GM12878 (cell line): ENCODE data around the gene DST. TPM values are rescaled to one million over a fixed set of nuclear protein-coding genes. Genes with fewer than 3 reads are reported as not detected.

ENCODE experiments used
- ATAC-seq: fragments of 200-7000 bp; cut with Tn5 transposase; 3 replicates; pipeline ENCODE4 v1.9.1; 2020; ENCODE audit warnings: mild to moderate bottlenecking, moderate library complexity
- BruUV-seq: library from RNA; stranded (reverse); fragments of 400-500 nt; replicated peaks from 2 replicates; lab custom pipeline; 2021; lab: Mats Ljungman, UMichigan
- CTCF ChIA-PET: fragments of 300-600 bp; sonication (Branson Sonifier 250); formaldehyde crosslinking; extraction: SDS; loops from one replicate; lab custom pipeline; 2021; ENCODE audit warnings: inconsistent platforms; lab: Yijun Ruan, JAX
- POLR2A ChIA-PET: fragments of 350-600 bp; formaldehyde crosslinking; extraction: SDS; loops from one replicate; lab custom pipeline; 2021; ENCODE audit warnings: inconsistent platforms; lab: Charles Lee
- RAD21 ChIA-PET: fragments of 300-600 bp; sonication (Branson Sonifier 250); formaldehyde crosslinking; loops from one replicate; lab custom pipeline; 2023; ENCODE audit warnings: antibody characterized with exemption; ENCODE audit not compliant: unreplicated experiment; lab: Charles Lee
- SMC1A ChIA-PET: fragments of 300-600 bp; sonication (Branson Sonifier 250); formaldehyde crosslinking; loops from one replicate; lab custom pipeline; 2023; ENCODE audit not compliant: unreplicated experiment, uncharacterized antibody; lab: Charles Lee
- DNase-seq: peaks from one replicate; pipeline ENCODE4 v3.0.0-alpha.2; 2011; ENCODE audit warnings: low read depth, low spot score
- FAIRE-seq: peaks from 3 replicates; lab custom pipeline; 2011; peaks lifted over from hg19 to GRCh38; lab: Jason Lieb, UNC
- H2AFZ ChIP-seq: 2 replicates; pipeline ENCODE4 v1.6.0; 2011; ENCODE audit warnings: low read depth, low read length, control low read depth; ENCODE audit not compliant: control insufficient read depth
- H3K27ac ChIP-seq: 2 replicates; pipeline ENCODE4 v1.5.1; 2011; ENCODE audit warnings: control low read depth; ENCODE audit not compliant: control insufficient read depth, insufficient read depth
- H3K27me3 ChIP-seq, 2 experiments: replicated peaks in 1 of 2; 2 replicates each; pipeline versions ENCODE4 v1.6.0 to v1.6.1; 2011; ENCODE audit warnings: low read length in 1 of 2; ENCODE audit not compliant: control insufficient read depth in 2 of 2, insufficient read depth in 2 of 2
- H3K36me3 ChIP-seq, 2 experiments: 2 replicates each; pipeline ENCODE4 v1.5.1; 2011; ENCODE audit warnings: low read length in 1 of 2; ENCODE audit not compliant: control insufficient read depth in 2 of 2, insufficient read depth in 2 of 2
- H3K4me1 ChIP-seq: 2 replicates; pipeline ENCODE4 v1.6.1; 2011; ENCODE audit warnings: mild to moderate bottlenecking, low read length, moderate library complexity, mixed read lengths; ENCODE audit not compliant: control insufficient read depth, insufficient read depth
- H3K4me2 ChIP-seq: 2 replicates; pipeline ENCODE4 v1.6.0; 2011; ENCODE audit warnings: control low read depth; ENCODE audit not compliant: control insufficient read depth, insufficient read depth
- H3K4me3 ChIP-seq: fragments of 200-600 bp; sonication (generic); 2 replicates; pipeline ENCODE4 v1.5.1; 2016
- H3K79me2 ChIP-seq: 2 replicates; pipeline ENCODE4 v1.6.0; 2011; ENCODE audit warnings: low read length; ENCODE audit not compliant: control insufficient read depth, insufficient read depth
- H3K9ac ChIP-seq: 2 replicates; pipeline ENCODE4 v1.8.0; 2011; ENCODE audit warnings: low read length, control low read depth, mixed read lengths; ENCODE audit not compliant: control insufficient read depth, insufficient read depth
- H3K9me3 ChIP-seq: replicated peaks from 3 replicates; pipeline ENCODE4 v1.5.1; 2011; ENCODE audit warnings: mild to moderate bottlenecking, low read length; ENCODE audit not compliant: control insufficient read depth, insufficient read depth
- H4K20me1 ChIP-seq: 2 replicates; pipeline ENCODE4 v1.6.0; 2011; ENCODE audit not compliant: control insufficient read depth, insufficient read depth
- DPF2 ChIP-seq: fragments of 450-650 bp; IDR thresholded peaks from 2 replicates; pipeline ENCODE4 v1.6.1; 2017; ENCODE audit warnings: mild to moderate bottlenecking
- FOS ChIP-seq: IDR thresholded peaks from 3 replicates; pipeline ENCODE4 v1.6.1; 2011; ENCODE audit warnings: borderline replicate concordance; ENCODE audit not compliant: insufficient read length; ENCODE audit errors: extremely low read depth
- GATAD2B ChIP-seq: fragments of 450-650 bp; conservative IDR thresholded peaks from 2 replicates; pipeline ENCODE4 v1.6.1; 2017; ENCODE audit warnings: low read depth, mild to moderate bottlenecking, moderate library complexity
- MYB ChIP-seq: fragments of 150-350 bp; IDR thresholded peaks from 2 replicates; pipeline ENCODE4 v1.6.1; 2014; ENCODE audit warnings: mild to moderate bottlenecking, low read depth, low read length, borderline replicate concordance
- NFIC ChIP-seq: IDR thresholded peaks from 2 replicates; pipeline ENCODE4 v1.6.1; 2012; ENCODE audit warnings: low read depth, mild to moderate bottlenecking, inconsistent platforms, low read length, moderate library complexity
- RELB ChIP-seq: fragments of 450-650 bp; IDR thresholded peaks from 2 replicates; pipeline ENCODE4 v1.6.1; 2017; ENCODE audit warnings: low read depth, mild to moderate bottlenecking, moderate library complexity
- SREBF2 ChIP-seq: IDR thresholded peaks from 2 replicates; pipeline ENCODE4 v1.6.1; 2012; ENCODE audit warnings: mild to moderate bottlenecking, low read length
- STAT1 ChIP-seq: fragments of 450-650 bp; conservative IDR thresholded peaks from 2 replicates; pipeline ENCODE4 v1.6.1; 2014; ENCODE audit warnings: antibody characterized with exemption, mild to moderate bottlenecking
- WGBS: methylation state at CpG from one replicate; pipeline ENCODE4 v1.1.6; 2016; ENCODE audit warnings: low lambda C conversion rate; ENCODE audit not compliant: insufficient replicate concordance, insufficient coverage; ENCODE audit errors: missing lambda C conversion rate; 5-methylcytosine and 5-hydroxymethylcytosine counted together
- in situ Hi-C: fragments of 300-500 bp; cut with MboI; formaldehyde crosslinking; loops from 9 replicates; pipeline ENCODE4 v1.14.3; 2018; ENCODE audit warnings: mixed read lengths
- intact Hi-C: fragments of 100-400 bp; cut with micrococcal nuclease; formaldehyde crosslinking; loops from one replicate; pipeline ENCODE4 v1.14.2; 2022; ENCODE audit not compliant: unreplicated experiment
- polyA plus RNA-seq, 11 experiments: library from polyadenylated mRNA; depleted of rRNA in 4 of 11; unstranded in 6 of 11; stranded (reverse) in 5 of 11; fragments of >200 nt; fragmentation: Nextera tagmentation in 4 of 11; fragmentation: Illumina TruSeq in 1 of 11; extraction: Ambion mirVana in 4 of 11; extraction: Trizol in 1 of 11; gene quantifications; 1 replicate in 1 of 11; 2 replicates in 10 of 11; pipeline versions ENCODE4 v1.2.1 to v1.2.3, GENCODE V29; 2011 to 2016; ENCODE audit warnings: inconsistent platforms in 2 of 11, missing spikeins in 2 of 11, low read depth in 1 of 11
- total RNA-seq, 4 experiments: library from RNA; depleted of rRNA in 3 of 4; stranded (reverse); fragments of >200 nt in 3 of 4; fragmentation: Illumina TruSeq in 1 of 4; extraction: Trizol in 1 of 4; gene quantifications; 2 replicates each; pipeline versions ENCODE4 v1.2.1 to v1.2.3, GENCODE V29; 2013 to 2021
- TF ChIP-seq, protein P1 (sequence below): IDR thresholded peaks from 2 replicates; pipeline ENCODE4 v1.6.1; 2011; ENCODE audit warnings: mild to moderate bottlenecking, low read depth, low read length, moderate library complexity; ENCODE audit not compliant: insufficient replicate concordance

DST gene
- total and polyA plus RNA-seq, 10 of the 15 experiments (the other 5 are each of a cell fraction or from before 2014, with no cell fraction given), result 32.1 to 156 (median 75.0) TPM

- Histone ChIP-seq H3K27me3 (no peaks in the 10 kb centered on the region), H3K4me2 (no peak overlapping the region; the same call in 1 of the 2 replicates), H3K36me3 (peaks cover 0 to 10% of the 10 kb centered on the region in 2 experiments; a peak in 1 of 4 replicates), H3K9ac (no peak overlapping the region), H3K4me1 (peaks cover 9% of the 10 kb centered on the region), H3K79me2 (peaks cover under 1% of the 10 kb centered on the region; the same call in 1 of the 2 replicates), H2AFZ (no peak overlapping the region), H3K9me3 (no peaks in the 10 kb centered on the region; the same call in none of the 3 replicates), H3K4me3 (no peak overlapping the region), H4K20me1 (no peaks in the 10 kb centered on the region), H3K27ac (peak overlapping the region; percentile 2; the same call in 1 of the 2 replicates)
- SMC1A ChIA-PET, result interaction anchor here (0.9 to 1.6 kb wide), 4 partner anchors 12 to 40 kb away, joined by 3 read pairs; no protein-coding TSS in a partner anchor
- intact Hi-C loops (no loop called here), in situ Hi-C loops (no loop called here)
- CTCF ChIA-PET, result interaction anchor here (1.0 to 5.3 kb wide), 4 partner anchors 11 to 174 kb away, joined by 3 to 30 read pairs (median 4); no protein-coding TSS in a partner anchor
- DNase-seq, result no peak
- no peak for ATAC-seq
- FAIRE-seq, result no peak
- no TSS peak for BruUV-seq
- POLR2A ChIA-PET, result no interaction called here
- no peak for TF ChIP-seq STAT1
- RAD21 ChIA-PET, result no interaction called here
These were observed 34.9 kb upstream of the DST start for GRCh38 chr6:56677559-56677958.

DNA sequence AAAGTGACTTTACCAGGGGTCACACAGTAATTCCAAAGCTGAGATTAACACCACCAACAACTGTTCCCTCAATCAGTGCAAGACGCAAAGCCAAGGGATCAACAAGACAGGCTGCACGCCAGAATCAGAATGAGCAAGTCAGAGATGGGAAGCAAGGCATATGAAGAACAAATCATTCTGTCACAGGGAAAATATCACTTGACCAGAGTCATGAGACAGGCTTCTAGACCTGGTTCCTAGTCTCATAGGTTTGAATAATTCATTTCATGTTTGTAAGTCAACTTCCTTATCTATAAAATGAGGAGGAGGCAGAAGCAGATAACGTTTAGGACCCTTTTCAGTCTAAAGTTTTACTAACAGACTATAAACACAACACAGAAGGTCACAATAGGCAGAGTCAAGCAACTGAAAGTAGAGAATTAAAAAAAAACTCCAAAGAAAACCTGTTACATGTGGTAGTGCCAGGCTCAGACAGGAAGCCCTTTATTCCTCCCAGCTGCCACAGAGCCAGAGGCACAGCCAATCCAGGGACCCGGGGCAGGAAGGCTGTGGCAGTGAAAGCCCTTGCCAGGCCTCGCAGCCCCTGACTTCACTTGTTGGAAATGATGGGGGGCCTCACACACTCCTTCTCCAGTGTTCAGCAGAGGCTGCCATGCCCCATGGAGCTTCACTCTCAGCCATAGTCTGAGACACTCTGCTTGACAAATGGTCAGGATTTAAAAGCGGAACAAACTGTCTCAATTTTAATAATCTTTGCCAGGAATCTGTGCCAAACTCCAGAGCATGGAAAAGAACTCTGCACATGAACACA, 29.2 kb upstream of the DST start:
- Histone ChIP-seq H3K36me3 (peaks cover 0 to 3% of the 10 kb centered on the region in 2 experiments; a peak in 1 of 4 replicates), H3K27ac (peak overlapping the region; percentile 6), H3K9me3 (no peaks in the 10 kb centered on the region; the same call in none of the 3 replicates), H3K4me1 (no peaks in the 10 kb centered on the region; the same call in 1 of the 2 replicates), H3K4me3 (no peak overlapping the region), H2AFZ (no peak overlapping the region)
- peak; percentile 47 for ATAC-seq
- POLR2A ChIA-PET, result interaction anchor here (1.0 kb wide), 1 partner anchor 175 kb away, joined by 6 read pairs; no protein-coding TSS in a partner anchor
- CTCF ChIA-PET, result interaction anchor here (0.8 to 1.9 kb wide), 4 partner anchors 12 to 37 kb away, joined by 3 to 6 read pairs (median 4); no protein-coding TSS in a partner anchor
- WGBS, result 44% methylated on average over 6 of the region's 6 CpGs
- TF ChIP-seq FOS, result no peak
- TF ChIP-seq SREBF2, result no peak
- TF ChIP-seq NFIC, result no peak
- TF ChIP-seq GATAD2B, result no peak
- TF ChIP-seq MYB, result no peak
- TF ChIP-seq, protein P1, sequence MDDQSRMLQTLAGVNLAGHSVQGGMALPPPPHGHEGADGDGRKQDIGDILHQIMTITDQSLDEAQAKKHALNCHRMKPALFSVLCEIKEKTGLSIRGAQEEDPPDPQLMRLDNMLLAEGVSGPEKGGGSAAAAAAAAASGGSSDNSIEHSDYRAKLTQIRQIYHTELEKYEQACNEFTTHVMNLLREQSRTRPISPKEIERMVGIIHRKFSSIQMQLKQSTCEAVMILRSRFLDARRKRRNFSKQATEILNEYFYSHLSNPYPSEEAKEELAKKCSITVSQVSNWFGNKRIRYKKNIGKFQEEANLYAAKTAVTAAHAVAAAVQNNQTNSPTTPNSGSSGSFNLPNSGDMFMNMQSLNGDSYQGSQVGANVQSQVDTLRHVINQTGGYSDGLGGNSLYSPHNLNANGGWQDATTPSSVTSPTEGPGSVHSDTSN, result no peak
- TF ChIP-seq RELB, result no peak
- no peak for TF ChIP-seq DPF2
- TF ChIP-seq, all 136 proteins: peak for 0
- in situ Hi-C loops (no loop called here), intact Hi-C loops (no loop called here)
- DNase-seq, result no peak
- peaks cover 8% of the 10 kb centered on the region for H3K79me2 ChIP-seq
- H3K4me2 ChIP-seq, result no peak overlapping the region
- BruUV-seq, result no TSS peak
- SMC1A ChIA-PET, result interaction anchor here (0.9 to 2.8 kb wide), 2 partner anchors 18 to 30 kb away, joined by 4 to 13 read pairs; partner anchors contain the start of gene DST
- FAIRE-seq, result no peak
- no peaks in the 10 kb centered on the region for H4K20me1 ChIP-seq
- RAD21 ChIA-PET, result interaction anchor here (1.5 kb wide), 1 partner anchor 180 kb away, joined by 4 read pairs; no protein-coding TSS in a partner anchor
- H3K9ac ChIP-seq, result no peak overlapping the region; the same call in 1 of the 2 replicates
- H3K27me3 ChIP-seq, result no peaks in the 10 kb centered on the region
